Retinal pigment epithelial cell (primary cell): ENCODE data around the gene USH1C.

Source experiments
- DNase-seq: peaks from one replicate; pipeline ENCODE4 v3.0.0-alpha.2; 2010; ENCODE audit warnings: low read depth
- H3K4me3 ChIP-seq: 2 replicates; pipeline ENCODE4 v1.5.1; 2011; ENCODE audit warnings: mild to moderate bottlenecking, low read length, control low read depth, moderate library complexity
- CTCF ChIP-seq: conservative IDR thresholded peaks from 2 replicates; pipeline ENCODE4 v1.5.1; 2011; ENCODE audit warnings: low read depth, low read length, control low read depth, inconsistent platforms

Gene USH1C

GRCh38 chr11:17581732-17582053 lies 37.5 kb upstream of the USH1C start:
- no peak for TF ChIP-seq CTCF
- no peak overlapping the region for H3K4me3 ChIP-seq
- no peak for DNase-seq

- no peak for DNase-seq
- no peak for TF ChIP-seq CTCF
Measured at GRCh38 chr11:17581036-17581731, 37.0 kb upstream of the USH1C start.

GRCh38 chr11:17580271-17580670 lies 36.1 kb upstream of the USH1C start:
- DNase-seq: no peak
- H3K4me3 ChIP-seq: no peak overlapping the region
- TF ChIP-seq CTCF: no peak

More at GRCh38 chr11:17581036-17581731, 37.0 kb upstream of the USH1C start:
- no peak overlapping the region for H3K4me3 ChIP-seq

GRCh38 chr11:17579451-17579850 lies 35.2 kb upstream of the USH1C start:
- TF ChIP-seq CTCF: no peak
- DNase-seq: no peak
- no peak overlapping the region for H3K4me3 ChIP-seq

- DNase-seq: no peak
- H3K4me3 ChIP-seq: no peak overlapping the region
- no peak for TF ChIP-seq CTCF
Measured at GRCh38 chr11:17578958-17579357, 34.7 kb upstream of the USH1C start.

- no peak overlapping the region for H3K4me3 ChIP-seq
- DNase-seq: no peak
- TF ChIP-seq CTCF: no peak
Measured at GRCh38 chr11:17578296-17578695, 34.1 kb upstream of the USH1C start.
